ENCODE measurements around the gene PSMG4. TPM values are rescaled to one million over a fixed set of nuclear protein-coding genes. Genes with fewer than 3 reads are reported as not detected.

PSMG4 gene
- total RNA-seq, 1 experiment from 2014 or later, result 35.0 TPM

DNA sequence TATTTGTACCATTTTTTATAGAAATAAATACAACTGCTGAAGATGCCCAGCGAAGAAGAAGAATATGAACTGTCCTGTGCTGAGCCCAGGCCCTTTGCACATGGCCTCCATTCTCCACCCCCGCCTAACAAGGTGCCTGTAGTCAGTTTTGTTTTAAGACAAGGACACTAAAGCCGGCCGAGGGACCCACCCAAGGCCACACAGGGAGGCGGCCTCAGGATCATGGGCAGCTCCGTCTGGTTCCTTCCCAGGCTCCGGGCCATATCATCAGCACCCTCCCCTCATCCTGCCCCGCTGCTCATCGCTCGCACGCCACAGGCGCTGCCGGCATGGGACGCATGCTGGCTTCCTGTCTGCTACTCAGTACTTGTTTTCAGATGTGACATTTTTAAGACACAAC is 21.3 kb downstream of the PSMG4 start:
- Histone ChIP-seq H3K4me3 (replicated peaks in 1 of 2; ENCODE audit: low read depth in 1 of 2, low read length in 2 of 2) (no peak overlapping the region), H3K36me3 (ENCODE audit: control insufficient read depth in 1 of 2, insufficient read depth in 2 of 2, low read length in 2 of 2) (no peaks in the 10 kb centered on the region), H4K20me1 (ENCODE audit: insufficient read depth) (no peaks in the 10 kb centered on the region), H3K9me2 (ENCODE audit: insufficient read depth) (no peaks in the 10 kb centered on the region), H3K4me2 (ENCODE audit: low read length) (no peak overlapping the region), H3K27me3 (ENCODE audit: insufficient read depth, low read length) (no peaks in the 10 kb centered on the region), H3K79me2 (ENCODE audit: insufficient read depth, low read length) (no peaks in the 10 kb centered on the region), H3K4me1 (ENCODE audit: control insufficient read depth in 1 of 2, insufficient read depth in 2 of 2, low read length in 2 of 2) (no peaks in the 10 kb centered on the region), H3K27ac (ENCODE audit: low read depth, low read length) (no peak overlapping the region), H3K9ac (ENCODE audit: low read length) (no peak overlapping the region), H3K9me3 (ENCODE audit: control insufficient read depth in 1 of 2, insufficient read depth in 1 of 2, low read depth in 1 of 2, low read length in 2 of 2) (no peaks in the 10 kb centered on the region), H2AFZ (ENCODE audit: low read depth, low read length, poor library complexity, severe bottlenecking) (no peak overlapping the region)
- TF ChIP-seq ZNF274 (IDR thresholded peaks at IDR 0.05; ENCODE audit: low read depth, low read length) (no peak), POLR2A (IDR thresholded peaks at IDR 0.05; ENCODE audit: borderline replicate concordance, extremely low read depth, insufficient read depth, insufficient read length) (no peak), POLR2AphosphoS5 (IDR thresholded peaks at IDR 0.05; ENCODE audit: low read depth, low read length) (no peak), TCF7L2 (IDR thresholded peaks at IDR 0.05; ENCODE audit: borderline replicate concordance, extremely low read depth, insufficient read depth, insufficient read length) (no peak), RAD21 (IDR thresholded peaks at IDR 0.05; ENCODE audit: low read depth) (no peak), SP1 (IDR thresholded peaks at IDR 0.05; ENCODE audit: low read depth) (no peak), YY1 (IDR thresholded peaks at IDR 0.05; ENCODE audit: extremely low read depth, insufficient replicate concordance, low read depth, low read length) (no peak), EGR1 (IDR thresholded peaks at IDR 0.05; ENCODE audit: low read depth) (no peak), ZFX (IDR thresholded peaks at IDR 0.05) (no peak), JUND (IDR thresholded peaks at IDR 0.05) (no peak), FOSL1 (IDR thresholded peaks at IDR 0.05; ENCODE audit: low read depth) (no peak)
- TF ChIP-seq, protein P1, sequence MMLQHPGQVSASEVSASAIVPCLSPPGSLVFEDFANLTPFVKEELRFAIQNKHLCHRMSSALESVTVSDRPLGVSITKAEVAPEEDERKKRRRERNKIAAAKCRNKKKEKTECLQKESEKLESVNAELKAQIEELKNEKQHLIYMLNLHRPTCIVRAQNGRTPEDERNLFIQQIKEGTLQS (IDR thresholded peaks at IDR 0.05), result no peak
- TF ChIP-seq, protein P2, sequence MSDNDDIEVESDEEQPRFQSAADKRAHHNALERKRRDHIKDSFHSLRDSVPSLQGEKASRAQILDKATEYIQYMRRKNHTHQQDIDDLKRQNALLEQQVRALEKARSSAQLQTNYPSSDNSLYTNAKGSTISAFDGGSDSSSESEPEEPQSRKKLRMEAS (IDR thresholded peaks at IDR 0.05), result no peak
- 0 out of 2 replicates have a peak, but pooled peaks have one; percentile 21 for ATAC-seq
- DNase-seq (ENCODE audit: low read depth, low spot score), result no peak
- RAD21 ChIA-PET (ENCODE audit: low non-redundant PET in 1 of 2, low total read pairs in 2 of 2, uncharacterized antibody in 2 of 2, unreplicated experiment in 2 of 2), result interaction anchor here in 1 of 2 experiments (0.6 kb wide), 1 partner anchor 153 kb away, joined by 3 read pairs; no protein-coding TSS in a partner anchor
- intact Hi-C loops (cut with micrococcal nuclease), result no loop called here
- CTCF ChIA-PET, result interaction anchor here (0.7 to 1.6 kb wide), 7 partner anchors 57 to 652 kb away, joined by 3 to 22 read pairs (median 3); no protein-coding TSS in a partner anchor
- BruUV-seq (replicated peaks), result no TSS peak
- POLR2A ChIA-PET, result no interaction called here
